ENCODE data around the gene GBF1. TPM values are rescaled to one million over a fixed set of nuclear protein-coding genes. Genes with fewer than 3 reads are reported as not detected.

GBF1 gene
- total RNA-seq, 1 donor from 2014 or later = 41.4 TPM

- DNase-seq (peak; percentile 60), ATAC-seq (ENCODE audit: poor library complexity) (peak; percentile 18)
- intact Hi-C loops (cut with DNase I) = no loop called here
These were observed 176.6 kb downstream of the GBF1 start for GRCh38 chr10:102421757-102422512.

- DNase-seq (peak; percentile 88), ATAC-seq (ENCODE audit: poor library complexity) (peak; percentile 67)
- intact Hi-C loops (cut with DNase I) = no loop called here
These were observed 177.3 kb downstream of the GBF1 start for GRCh38 chr10:102422545-102423129.

- intact Hi-C loops (cut with DNase I) = no loop called here
- DNase-seq = no peak
- ATAC-seq (ENCODE audit: poor library complexity) = no peak
These were observed 178.1 kb downstream of the GBF1 start for GRCh38 chr10:102423372-102423968.

- intact Hi-C loops (cut with DNase I) = no loop called here
- DNase-seq (no peak), ATAC-seq (ENCODE audit: poor library complexity) (no peak)
These were observed 178.8 kb downstream of the GBF1 start for GRCh38 chr10:102424145-102424544.

- ATAC-seq (ENCODE audit: poor library complexity) (no peak), DNase-seq (no peak)
- intact Hi-C loops (cut with DNase I) = no loop called here
These were observed 179.6 kb downstream of the GBF1 start for GRCh38 chr10:102424916-102425315.

GRCh38 chr10:102425444-102425843 is 180.1 kb downstream of the GBF1 start:
- ATAC-seq (ENCODE audit: poor library complexity) = no peak
- intact Hi-C loops (cut with DNase I) = no loop called here
- no peak for DNase-seq

GRCh38 chr10:102426803-102427287 is 181.5 kb downstream of the GBF1 start:
- ATAC-seq (ENCODE audit: poor library complexity) (no peak), DNase-seq (no peak)
- intact Hi-C loops (cut with DNase I) = no loop called here

GRCh38 chr10:102429468-102429867 is 184.1 kb downstream of the GBF1 start:
- ATAC-seq (ENCODE audit: poor library complexity) (no peak), DNase-seq (no peak)
- intact Hi-C loops (cut with DNase I) = no loop called here

GRCh38 chr10:102431452-102432124 is 186.3 kb downstream of the GBF1 start:
- intact Hi-C loops (cut with DNase I) = no loop called here
- DNase-seq (no peak), ATAC-seq (ENCODE audit: poor library complexity) (peak; percentile 9)

Other genes with a start within 250 kb of the GBF1 start
- gene ARMH3, start 189.4 kb upstream of the GBF1 start, total RNA-seq = 55.1 TPM
- gene HPS6, start 180.2 kb upstream of the GBF1 start, total RNA-seq = 9.5 TPM
- 56.2 TPM for gene LDB1, start 125.2 kb upstream of the GBF1 start, total RNA-seq
- gene PPRC1, start 112.5 kb upstream of the GBF1 start, total RNA-seq = 10.5 TPM
- gene NOLC1, start 93.1 kb upstream of the GBF1 start, total RNA-seq = 22.8 TPM
- 0.22 TPM for gene ELOVL3, start 19.2 kb upstream of the GBF1 start, total RNA-seq
- gene PITX3, start 4.0 kb upstream of the GBF1 start, total RNA-seq = 3.4 TPM
- gene NFKB2, start 150.2 kb downstream of the GBF1 start, total RNA-seq = 13.3 TPM
- 0.89 TPM for gene PSD, start 173.3 kb downstream of the GBF1 start, total RNA-seq
- 9.4 TPM for gene FBXL15, start 175.3 kb downstream of the GBF1 start, total RNA-seq
- 73.8 TPM for gene CUEDC2, start 187.0 kb downstream of the GBF1 start, total RNA-seq
- not detected for gene C10orf95, start 206.0 kb downstream of the GBF1 start, total RNA-seq

All from Right ventricle myocardium superior (tissue), 1 donor.